ENCODE results near the gene SOAT2.

Gene SOAT2, protein sequence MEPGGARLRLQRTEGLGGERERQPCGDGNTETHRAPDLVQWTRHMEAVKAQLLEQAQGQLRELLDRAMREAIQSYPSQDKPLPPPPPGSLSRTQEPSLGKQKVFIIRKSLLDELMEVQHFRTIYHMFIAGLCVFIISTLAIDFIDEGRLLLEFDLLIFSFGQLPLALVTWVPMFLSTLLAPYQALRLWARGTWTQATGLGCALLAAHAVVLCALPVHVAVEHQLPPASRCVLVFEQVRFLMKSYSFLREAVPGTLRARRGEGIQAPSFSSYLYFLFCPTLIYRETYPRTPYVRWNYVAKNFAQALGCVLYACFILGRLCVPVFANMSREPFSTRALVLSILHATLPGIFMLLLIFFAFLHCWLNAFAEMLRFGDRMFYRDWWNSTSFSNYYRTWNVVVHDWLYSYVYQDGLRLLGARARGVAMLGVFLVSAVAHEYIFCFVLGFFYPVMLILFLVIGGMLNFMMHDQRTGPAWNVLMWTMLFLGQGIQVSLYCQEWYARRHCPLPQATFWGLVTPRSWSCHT

DNA sequence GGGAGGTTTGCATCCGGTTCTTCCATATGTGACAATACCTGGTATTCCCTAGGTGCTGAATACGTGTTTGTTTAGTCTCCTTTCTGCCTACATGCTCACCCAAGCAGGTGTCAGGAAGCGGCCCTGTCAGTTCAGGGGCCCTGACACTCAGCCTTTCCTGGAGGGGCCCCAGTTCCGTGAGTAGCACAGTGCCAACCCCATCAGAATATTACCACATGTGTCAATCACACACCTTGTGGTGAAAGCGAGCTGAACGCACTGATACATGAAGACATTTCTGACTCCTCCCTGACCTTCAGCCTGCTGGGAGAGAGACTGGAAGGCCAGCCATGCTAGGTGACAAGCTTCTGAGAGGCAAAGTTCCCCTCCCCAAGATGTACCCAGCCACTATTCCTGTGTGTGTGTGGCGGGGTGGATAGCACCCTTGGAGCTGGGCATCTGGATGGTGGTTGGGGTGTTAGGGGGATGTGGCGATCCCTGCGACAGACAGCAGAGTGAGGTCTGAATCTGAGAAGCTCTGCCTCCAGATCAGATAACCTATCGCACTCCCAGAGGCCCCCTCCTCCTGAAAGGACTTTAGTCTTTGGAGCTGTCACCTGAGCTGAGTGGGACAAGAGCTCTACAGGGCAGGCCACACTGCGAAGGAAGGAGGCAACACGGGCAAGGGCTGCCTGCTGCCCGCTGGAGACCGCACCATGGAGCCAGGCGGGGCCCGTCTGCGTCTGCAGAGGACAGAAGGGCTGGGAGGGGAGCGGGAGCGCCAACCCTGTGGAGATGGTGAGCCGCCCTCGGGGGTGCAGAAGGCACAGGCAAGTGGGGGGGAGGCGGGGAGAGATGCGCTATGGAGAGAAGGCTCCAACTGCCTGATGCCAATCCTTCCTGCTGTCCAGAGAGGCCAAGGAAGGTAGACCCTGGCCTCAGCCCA lies at the start of gene SOAT2:
TSS of gene SOAT2 (plus strand) at position 604 of the 925 bp plus-strand sequence. CDS start at position 696, 92 bp downstream.
- DNase-seq = no peak

DNA sequence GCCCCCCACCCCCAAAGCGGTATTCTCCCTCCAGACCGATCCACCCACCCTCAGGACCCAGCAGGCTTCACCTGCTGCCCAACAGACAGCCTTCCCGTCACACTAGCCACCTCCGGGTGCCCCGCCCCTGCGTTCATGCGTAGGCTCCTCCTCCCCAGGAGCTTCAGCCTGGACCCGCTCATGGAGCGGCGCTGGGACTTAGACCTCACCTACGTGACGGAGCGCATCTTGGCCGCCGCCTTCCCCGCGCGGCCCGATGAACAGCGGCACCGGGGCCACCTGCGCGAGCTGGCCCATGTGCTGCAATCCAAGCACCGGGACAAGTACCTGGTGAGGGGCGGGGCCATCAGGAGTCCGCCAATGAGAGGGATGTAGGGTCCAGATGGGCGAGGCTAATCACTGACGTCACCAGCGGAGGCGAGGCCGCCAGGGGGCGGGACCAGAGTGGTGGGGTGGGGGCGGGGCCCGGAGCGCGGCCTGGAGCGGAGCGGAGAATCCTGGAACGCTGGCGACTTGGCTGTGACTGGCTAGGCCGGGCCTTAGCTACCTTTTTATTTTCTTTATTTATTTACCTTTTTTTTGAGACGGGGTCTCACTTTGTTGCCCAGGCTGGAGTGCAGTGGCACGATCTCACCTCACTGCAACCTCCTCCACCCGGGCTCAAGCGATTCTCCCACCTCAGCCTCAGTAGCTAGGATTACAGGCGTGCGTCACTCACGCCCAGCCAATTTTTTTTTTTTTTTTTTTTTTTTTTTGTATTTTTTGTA lies 49.0 kb upstream of the SOAT2 start:
- DNase-seq = peak; percentile 76

DNA sequence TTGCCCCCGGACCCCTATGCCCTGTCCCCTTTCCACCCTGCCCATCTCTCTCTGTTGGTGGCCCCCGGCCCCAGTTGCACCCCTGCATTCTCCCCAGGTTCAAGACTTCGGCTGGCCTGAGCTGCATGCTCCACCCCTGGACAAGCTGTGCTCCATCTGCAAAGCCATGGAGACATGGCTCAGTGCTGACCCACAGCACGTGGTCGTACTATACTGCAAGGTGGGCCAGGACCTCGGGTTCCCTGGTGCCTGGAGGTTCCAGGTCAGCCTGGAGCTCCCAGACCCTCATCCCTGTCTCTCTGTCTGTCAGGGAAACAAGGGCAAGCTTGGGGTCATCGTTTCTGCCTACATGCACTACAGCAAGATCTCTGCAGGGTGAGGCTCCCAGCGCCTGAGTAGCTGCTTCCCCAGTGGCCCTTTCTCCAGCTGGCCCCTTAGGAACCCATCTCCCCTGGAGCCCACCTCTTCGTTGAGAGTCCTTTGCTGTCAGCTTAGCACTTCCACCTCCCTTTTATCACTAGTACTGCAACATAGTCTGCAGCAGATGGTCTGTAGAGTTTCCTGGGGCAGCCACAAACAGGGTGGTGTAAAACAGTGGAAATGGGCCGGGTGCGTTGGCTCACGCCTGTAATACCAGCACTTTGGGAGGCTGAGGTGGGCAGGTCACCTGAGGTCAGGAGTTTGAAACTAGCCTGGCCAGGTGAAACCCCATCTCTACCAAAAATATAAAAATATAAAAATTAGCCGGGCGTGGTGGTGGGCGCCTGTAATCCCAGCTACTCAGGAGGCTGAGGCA lies 47.6 kb upstream of the SOAT2 start:
- no peak for DNase-seq

DNA sequence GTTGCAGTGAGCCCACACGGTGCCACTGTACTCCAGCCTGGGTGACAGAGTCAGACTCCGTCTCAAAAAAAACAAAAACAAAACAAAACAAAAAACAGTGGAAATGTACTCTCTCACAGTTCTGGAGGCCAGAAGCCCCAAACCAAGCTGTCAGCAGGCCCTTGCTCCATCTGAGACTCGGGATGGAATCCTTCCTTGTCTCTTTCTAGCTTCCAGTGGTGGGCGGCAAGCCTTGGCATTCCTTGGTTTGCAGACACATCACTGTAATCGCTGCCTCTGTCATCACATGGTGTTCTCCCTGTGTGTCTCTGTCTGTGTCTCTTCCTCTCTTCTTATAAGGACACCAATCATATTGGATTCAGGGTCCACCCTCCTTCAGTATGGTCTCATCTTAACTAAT lies 47.0 kb upstream of the SOAT2 start:
- no peak for DNase-seq

DNA sequence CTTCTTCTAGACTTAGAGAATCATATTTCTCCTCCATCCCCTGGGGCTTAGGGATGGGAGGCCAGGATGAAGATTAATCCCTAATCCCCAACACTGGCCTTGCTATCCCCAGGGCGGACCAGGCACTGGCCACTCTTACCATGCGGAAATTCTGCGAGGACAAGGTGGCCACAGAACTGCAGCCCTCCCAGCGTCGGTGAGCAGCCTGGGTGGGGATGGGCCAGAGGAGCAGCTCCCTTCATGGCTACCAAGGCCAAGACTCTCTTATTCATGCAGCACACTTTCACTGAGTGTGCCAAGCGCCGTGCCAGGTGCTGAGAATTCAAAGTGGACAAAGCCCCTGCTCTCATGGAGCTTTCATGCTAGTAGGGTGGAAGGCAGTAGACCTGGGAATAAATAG lies 46.4 kb upstream of the SOAT2 start:
- no peak for DNase-seq

DNA sequence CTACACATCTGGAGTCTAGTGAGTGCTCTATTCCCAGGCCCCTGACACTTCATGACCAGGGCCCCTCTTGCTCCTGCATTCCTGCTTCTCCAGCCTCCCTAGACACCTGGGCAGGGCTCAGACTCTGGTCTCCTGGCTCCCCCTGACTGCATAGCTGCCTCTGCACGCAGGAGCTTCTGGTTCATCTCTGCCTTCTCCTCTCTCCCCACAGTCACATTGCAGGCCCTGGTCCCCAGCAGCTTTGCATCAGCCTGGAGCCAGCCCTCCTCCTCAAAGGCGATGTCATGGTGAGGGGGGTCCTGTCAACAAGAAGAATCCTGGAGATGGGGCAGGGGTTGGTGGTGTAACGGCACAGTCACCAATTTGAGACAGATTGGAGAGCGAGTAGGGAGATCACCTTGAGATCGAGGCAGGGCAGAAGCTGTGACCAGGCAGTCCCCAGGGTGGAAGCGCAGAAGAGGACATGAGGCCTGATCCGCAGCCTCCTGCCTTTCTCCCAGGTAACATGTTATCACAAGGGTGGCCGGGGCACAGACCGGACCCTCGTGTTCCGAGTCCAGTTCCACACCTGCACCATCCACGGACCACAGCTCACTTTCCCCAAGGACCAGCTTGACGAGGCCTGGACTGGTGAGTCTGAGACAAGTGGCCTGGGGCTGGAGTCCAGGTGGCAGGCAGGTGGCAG lies 45.3 kb upstream of the SOAT2 start:
- DNase-seq = no peak

DNA sequence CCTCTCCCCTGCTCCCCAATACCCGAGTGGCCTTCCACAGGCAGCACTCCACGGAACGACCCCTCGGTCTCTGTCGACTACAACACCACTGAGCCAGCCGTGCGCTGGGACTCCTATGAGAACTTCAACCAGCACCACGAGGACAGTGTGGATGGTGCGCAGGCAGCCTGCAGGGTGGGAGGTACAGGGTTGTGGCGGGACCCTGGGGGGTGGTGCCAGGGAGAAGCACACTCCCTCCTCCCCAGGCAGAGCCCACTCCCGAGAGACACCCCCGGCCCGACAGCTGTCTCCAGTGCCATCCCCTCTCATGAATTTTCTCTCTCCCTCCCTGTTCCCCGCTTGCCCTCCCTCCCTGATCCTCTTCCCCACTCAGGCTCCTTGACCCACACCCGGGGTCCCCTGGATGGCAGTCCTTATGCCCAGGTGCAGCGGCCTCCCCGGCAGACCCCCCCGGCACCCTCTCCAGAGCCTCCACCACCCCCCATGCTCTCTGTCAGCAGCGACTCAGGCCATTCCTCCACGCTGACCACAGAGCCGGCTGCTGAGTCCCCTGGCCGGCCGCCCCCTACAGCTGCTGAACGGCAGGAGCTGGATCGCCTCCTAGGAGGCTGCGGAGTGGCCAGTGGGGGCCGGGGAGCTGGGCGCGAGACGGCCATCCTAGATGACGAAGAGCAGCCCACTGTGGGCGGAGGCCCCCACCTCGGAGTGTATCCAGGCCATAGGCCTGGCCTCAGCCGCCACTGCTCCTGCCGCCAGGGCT lies 44.4 kb upstream of the SOAT2 start:
- DNase-seq = no peak

DNA sequence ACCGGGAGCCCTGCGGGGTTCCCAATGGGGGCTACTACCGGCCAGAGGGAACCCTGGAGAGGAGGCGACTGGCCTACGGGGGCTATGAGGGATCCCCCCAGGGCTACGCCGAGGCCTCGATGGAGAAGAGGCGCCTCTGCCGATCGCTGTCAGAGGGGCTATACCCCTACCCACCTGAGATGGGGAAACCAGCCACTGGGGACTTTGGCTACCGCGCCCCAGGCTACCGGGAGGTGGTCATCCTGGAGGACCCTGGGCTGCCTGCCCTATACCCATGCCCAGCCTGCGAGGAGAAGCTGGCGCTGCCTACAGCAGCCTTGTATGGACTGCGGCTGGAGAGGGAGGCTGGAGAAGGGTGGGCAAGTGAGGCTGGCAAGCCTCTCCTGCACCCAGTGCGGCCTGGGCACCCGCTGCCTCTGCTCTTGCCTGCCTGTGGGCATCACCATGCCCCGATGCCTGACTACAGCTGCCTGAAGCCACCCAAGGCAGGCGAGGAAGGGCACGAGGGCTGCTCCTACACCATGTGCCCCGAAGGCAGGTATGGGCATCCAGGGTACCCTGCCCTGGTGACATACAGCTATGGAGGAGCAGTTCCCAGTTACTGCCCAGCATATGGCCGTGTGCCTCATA lies 43.7 kb upstream of the SOAT2 start:
- DNase-seq = no peak

DNA sequence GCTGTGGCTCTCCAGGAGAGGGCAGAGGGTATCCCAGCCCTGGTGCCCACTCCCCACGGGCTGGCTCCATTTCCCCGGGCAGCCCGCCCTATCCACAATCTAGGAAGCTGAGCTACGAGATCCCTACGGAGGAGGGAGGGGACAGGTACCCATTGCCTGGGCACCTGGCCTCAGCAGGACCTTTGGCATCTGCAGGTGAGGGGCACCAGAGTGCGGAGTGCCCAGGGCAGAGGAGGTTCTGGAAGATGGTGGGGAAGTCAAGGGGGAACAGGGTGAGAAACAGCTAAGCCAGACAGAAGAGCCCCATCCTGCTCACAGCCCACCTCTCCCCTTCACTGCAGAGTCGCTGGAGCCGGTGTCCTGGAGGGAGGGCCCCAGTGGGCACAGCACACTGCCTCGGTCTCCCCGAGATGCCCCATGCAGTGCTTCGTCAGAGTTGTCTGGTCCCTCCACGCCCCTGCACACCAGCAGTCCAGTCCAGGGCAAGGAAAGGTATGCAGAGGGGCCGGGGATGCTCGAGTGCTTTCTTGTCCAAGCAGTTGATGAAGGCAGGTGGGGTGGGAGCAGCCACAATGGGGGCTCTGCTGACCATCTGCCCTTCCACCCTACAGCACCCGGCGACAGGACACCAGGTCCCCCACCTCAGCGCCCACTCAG lies 43.1 kb upstream of the SOAT2 start:
- no peak for DNase-seq

DNA sequence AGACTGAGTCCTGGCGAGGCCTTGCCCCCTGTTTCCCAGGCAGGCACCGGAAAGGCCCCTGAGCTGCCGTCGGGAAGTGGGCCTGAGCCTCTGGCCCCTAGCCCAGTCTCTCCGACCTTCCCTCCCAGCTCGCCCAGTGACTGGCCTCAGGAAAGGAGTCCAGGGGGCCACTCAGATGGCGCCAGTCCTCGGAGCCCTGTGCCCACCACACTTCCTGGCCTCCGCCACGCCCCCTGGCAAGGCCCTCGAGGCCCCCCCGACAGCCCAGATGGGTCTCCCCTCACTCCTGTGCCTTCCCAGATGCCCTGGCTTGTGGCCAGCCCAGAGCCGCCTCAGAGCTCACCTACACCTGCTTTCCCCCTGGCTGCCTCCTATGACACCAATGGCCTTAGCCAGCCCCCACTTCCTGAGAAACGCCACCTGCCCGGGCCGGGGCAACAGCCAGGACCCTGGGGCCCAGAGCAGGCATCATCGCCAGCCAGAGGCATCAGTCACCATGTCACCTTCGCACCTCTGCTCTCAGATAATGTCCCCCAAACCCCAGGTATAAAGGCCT lies 42.5 kb upstream of the SOAT2 start:
- no peak for DNase-seq

DNA sequence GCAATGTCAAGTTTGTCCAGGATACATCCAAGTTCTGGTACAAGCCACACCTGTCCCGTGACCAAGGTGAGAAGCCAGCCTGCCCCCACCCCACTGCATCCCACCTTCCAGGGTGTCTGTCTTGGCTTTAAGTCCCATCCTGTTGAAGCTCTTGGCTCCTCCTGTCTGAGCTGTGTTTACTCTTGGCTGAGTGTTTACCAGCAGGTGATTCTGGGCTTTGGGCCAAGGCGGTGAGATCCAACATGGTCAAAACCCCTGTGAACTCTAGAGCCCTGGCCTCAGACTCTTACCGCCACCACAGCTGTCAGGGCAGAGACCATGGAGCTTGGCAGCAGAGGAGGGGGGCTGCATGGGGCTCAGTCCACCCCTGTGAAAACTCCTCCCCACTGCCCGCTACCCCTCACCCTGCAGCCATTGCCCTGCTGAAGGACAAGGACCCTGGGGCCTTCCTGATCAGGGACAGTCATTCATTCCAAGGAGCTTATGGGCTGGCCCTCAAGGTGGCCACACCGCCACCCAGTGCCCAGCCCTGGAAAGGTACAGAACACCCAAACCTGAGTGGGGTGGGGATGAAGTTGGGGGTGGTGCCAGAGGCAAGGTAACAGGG lies 41.8 kb upstream of the SOAT2 start:
- no peak for DNase-seq

DNA sequence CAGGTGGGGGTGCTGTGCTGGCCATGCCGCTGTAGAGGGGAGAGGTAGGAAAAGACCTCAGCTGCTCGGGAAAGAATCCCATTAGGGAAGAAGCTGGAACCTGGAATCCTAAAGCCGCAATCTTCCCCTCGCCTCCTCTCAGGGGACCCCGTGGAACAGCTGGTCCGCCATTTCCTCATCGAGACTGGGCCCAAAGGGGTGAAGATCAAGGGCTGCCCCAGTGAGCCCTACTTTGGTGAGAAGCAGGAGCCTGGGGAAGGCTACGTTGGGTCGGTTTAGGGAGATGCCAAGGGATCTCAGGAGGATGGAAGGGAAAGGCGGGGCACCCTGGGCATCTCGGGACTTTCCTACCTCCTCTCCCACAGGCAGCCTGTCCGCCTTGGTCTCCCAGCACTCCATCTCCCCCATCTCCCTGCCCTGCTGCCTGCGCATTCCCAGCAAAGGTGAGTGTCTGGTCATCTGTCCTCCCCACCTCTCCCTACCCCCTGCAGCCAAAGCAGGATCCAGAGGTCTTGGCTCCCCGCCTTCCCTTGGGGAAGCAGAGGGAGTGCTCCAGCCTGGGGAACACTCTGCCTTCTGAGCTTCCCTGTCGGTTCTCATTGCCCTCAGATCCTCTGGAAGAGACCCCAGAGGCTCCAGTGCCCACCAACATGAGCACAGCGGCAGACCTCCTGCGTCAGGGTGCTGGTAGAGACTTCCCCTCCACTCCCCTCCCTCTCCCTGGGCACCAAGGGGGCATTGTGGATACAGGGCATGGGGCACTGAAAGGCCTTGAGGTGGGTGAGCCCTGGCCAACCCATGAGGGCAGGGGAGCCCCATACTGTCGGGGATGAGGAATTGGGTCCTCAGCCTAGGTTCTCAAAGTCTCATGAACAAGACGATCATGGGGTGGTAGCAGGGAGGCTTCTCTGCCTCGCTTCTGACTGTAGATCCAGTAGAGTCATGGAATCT lies 41.0 kb upstream of the SOAT2 start:
- DNase-seq = no peak

DNA sequence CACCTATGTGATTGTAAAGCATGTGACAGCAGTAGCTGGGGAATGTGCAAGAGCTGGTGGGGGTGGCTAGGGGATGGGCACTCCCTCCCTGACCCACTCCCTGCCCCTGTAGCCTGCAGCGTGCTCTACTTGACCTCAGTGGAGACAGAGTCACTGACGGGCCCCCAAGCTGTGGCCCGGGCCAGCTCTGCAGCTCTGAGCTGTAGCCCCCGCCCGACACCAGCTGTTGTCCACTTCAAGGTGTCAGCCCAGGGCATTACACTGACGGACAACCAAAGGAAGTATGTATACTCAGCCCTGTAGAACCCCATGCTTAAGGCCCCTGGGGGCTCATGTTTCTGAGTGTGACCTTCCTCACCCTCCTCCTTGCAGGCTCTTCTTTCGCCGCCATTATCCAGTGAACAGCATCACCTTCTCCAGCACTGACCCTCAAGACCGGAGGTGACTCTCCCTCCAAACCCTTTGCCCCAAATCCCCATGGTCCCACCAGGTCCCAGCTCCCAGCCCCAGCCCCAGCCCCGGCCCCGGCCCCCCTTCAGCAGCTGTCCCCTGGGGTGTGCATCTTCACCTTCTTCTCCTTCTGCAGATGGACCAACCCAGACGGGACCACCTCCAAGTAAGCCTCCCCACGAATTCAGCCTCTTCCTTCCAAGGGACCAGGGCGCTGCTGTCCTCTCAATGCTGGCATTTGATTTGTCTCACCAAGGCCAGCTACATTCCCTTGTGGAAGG lies 40.1 kb upstream of the SOAT2 start:
- DNase-seq = no peak

DNA sequence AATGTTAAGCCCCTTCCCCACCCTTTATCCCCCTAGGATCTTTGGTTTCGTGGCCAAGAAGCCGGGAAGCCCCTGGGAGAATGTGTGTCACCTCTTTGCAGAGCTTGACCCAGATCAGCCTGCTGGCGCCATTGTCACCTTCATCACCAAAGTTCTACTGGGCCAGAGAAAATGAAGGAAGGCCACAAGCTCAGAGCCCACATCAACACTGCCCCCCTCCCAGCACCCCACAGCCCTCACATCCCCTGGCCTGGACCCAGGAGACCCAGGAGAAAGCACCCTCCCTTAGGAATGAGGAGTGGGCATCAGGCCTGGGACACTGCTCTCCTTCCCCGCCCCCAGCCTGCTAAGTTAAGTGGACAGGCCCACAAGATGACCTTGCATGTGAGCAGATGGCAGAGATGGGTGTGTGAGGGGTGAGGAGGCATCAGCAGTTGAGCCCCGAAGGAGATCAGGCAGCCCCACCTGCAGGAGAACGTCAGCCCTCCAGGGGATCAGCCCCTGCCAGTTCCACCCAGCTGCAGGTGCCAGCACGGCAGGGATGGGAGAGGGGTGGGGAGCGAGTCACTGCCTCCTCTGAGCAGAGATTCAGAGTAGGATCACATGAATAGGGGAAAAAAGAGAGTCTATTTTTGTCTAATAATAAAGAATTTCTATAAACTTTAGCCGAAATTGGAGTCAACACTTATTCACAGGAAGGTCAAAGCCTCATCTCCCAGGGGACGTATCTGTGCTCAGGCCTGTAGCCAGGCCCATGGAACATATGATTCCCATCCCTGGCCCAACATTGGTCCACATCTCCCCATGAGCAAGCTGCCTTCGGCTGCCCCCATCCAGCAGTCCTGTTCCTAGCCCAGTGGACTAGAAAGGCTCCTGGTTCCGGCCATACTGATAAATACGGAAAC lies 39.3 kb upstream of the SOAT2 start:
- no peak for DNase-seq

DNA sequence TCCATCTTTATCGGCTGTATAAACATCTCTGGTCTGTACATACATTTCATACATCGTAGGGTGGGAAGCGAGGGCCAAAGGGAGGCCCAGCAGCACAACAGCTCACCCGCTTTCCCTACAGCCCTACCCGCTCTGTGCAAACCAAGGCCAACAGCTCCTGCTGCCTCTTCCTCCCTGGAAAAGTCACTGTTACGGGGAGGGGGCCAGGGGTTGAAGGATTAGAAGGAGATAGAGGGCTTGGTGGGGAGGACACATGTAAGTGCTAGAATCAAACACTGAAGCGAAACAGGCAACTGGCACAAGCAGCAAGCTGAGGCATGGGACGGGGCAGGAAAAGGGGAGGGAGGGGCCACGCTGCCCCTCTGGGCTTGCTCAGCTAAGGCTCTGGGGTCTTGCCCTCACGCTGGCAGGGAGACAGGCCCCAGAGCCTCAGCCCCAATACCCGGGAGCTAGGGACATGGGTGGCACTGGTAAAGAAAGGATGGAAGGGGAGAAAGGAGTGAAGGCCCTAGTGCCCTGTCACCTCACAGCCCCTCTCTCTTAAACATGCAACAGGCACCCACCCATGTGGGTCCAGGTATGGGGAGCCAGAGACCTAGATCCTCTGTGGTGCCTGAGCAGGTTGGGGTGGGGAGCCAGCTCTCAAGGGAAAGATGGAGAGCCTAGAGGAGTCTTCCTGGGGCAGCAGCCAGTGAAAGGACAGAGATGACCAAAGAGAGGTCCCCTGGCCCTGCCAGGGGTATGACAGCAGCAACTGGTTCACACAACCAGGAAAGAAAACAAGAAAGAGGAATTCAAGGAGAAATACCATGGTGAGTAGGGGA lies 38.5 kb upstream of the SOAT2 start:
- no peak for DNase-seq
